Activated CD4-positive, alpha-beta memory T cell treated with anti-CD3 and anti-CD28 coated beads, Interleukin-2, amount 10 ng/mL, durations not matched to agents 7 days and 5 days (primary cell): ENCODE measurements around the gene UCK2. TPM values are rescaled to one million over a fixed set of nuclear protein-coding genes. Genes with fewer than 3 reads are reported as not detected.

Experiments used
- CTCF ChIA-PET: fragments of 350-600 bp; sonication (Branson Sonifier 250); formaldehyde crosslinking; loops from one replicate; lab custom pipeline; 2021; ENCODE audit warnings: antibody characterized with exemption, inconsistent platforms; lab: Charles Lee
- POLR2A ChIA-PET: fragments of 350-600 bp; sonication (Branson Sonifier 250); formaldehyde crosslinking; loops from one replicate; lab custom pipeline; 2021; ENCODE audit warnings: antibody characterized with exemption; lab: Charles Lee
- DNase-seq: peaks from one replicate; pipeline ENCODE4 v3.0.0-alpha.2; 2020
- H3K27ac Mint-ChIP-seq: one replicate; pipeline ENCODE4 v1.8.0; 2021; ENCODE audit warnings: mild to moderate bottlenecking, mixed read lengths
- H3K27me3 Mint-ChIP-seq: one replicate; pipeline ENCODE4 v1.8.0; 2021; ENCODE audit warnings: mixed read lengths
- H3K36me3 Mint-ChIP-seq: one replicate; pipeline ENCODE4 v1.8.0; 2021; ENCODE audit warnings: low read depth, mixed read lengths
- H3K4me1 Mint-ChIP-seq: one replicate; pipeline ENCODE4 v1.8.0; 2021; ENCODE audit warnings: mixed read lengths
- H3K4me3 Mint-ChIP-seq: one replicate; pipeline ENCODE4 v1.8.0; 2021; ENCODE audit warnings: mild to moderate bottlenecking, mixed read lengths
- H3K9me3 Mint-ChIP-seq: one replicate; pipeline ENCODE4 v1.8.0; 2021; ENCODE audit warnings: mixed read lengths
- total RNA-seq, 2 experiments: library from RNA; stranded (reverse); gene quantifications; one replicate each; pipeline ENCODE4 v1.2.3, GENCODE V29; 2021

The UCK2 gene
- total RNA-seq, 2 experiments from 2014 or later, result 32.1 to 34.4 TPM

- Mint-ChIP-seq H3K4me1 (peaks cover 4% of the 10 kb centered on the region), H3K9me3 (no peaks in the 10 kb centered on the region), H3K27me3 (no peaks in the 10 kb centered on the region), H3K4me3 (no peak overlapping the region), H3K36me3 (no peaks in the 10 kb centered on the region), H3K27ac (no peak overlapping the region)
- ChIA-PET POLR2A (interaction anchor here (1.0 to 1.3 kb wide), 2 partner anchors 147 to 316 kb away, joined by 4 to 5 read pairs; partner anchors contain the start of gene TMCO1), CTCF (interaction anchor here (0.9 to 6.0 kb wide), 5 partner anchors 8 to 324 kb away, joined by 3 to 85 read pairs (median 5); no protein-coding TSS in a partner anchor)
- no peak for DNase-seq
These were observed 88.5 kb downstream of the UCK2 start for GRCh38 chr1:165915932-165916348.

GRCh38 chr1:165917166-165917565 lies 89.8 kb downstream of the UCK2 start:
- H3K4me1 Mint-ChIP-seq, result peaks cover 4% of the 10 kb centered on the region
- DNase-seq, result no peak
- no peaks in the 10 kb centered on the region for H3K36me3 Mint-ChIP-seq
- no peaks in the 10 kb centered on the region for H3K27me3 Mint-ChIP-seq
- POLR2A ChIA-PET, result no interaction called here
- no peak overlapping the region for H3K4me3 Mint-ChIP-seq
- CTCF ChIA-PET, result no interaction called here
- no peaks in the 10 kb centered on the region for H3K9me3 Mint-ChIP-seq
- H3K27ac Mint-ChIP-seq, result no peak overlapping the region

GRCh38 chr1:165924117-165924516 lies 96.7 kb downstream of the UCK2 start:
- peaks cover 11% of the 10 kb centered on the region for H3K4me1 Mint-ChIP-seq
- peaks cover 11% of the 10 kb centered on the region for H3K27me3 Mint-ChIP-seq
- no peaks in the 10 kb centered on the region for H3K36me3 Mint-ChIP-seq
- H3K4me3 Mint-ChIP-seq, result no peak overlapping the region
- CTCF ChIA-PET, result interaction anchor here (0.6 to 3.3 kb wide), 30 partner anchors 9 to 566 kb away, joined by 3 to 27 read pairs (median 4); partner anchors contain the start of genes ALDH9A1 and TMCO1
- no peaks in the 10 kb centered on the region for H3K9me3 Mint-ChIP-seq
- no peak overlapping the region for H3K27ac Mint-ChIP-seq
- DNase-seq, result no peak
- POLR2A ChIA-PET, result no interaction called here

GRCh38 chr1:165925498-165926079 lies 98.2 kb downstream of the UCK2 start:
- no peaks in the 10 kb centered on the region for H3K9me3 Mint-ChIP-seq
- H3K36me3 Mint-ChIP-seq, result no peaks in the 10 kb centered on the region
- CTCF ChIA-PET, result interaction anchor here (1.1 to 3.3 kb wide), 11 partner anchors 8 to 558 kb away, joined by 3 to 27 read pairs (median 7); partner anchors contain the start of gene ALDH9A1
- POLR2A ChIA-PET, result no interaction called here
- no peak for DNase-seq
- peaks cover 11% of the 10 kb centered on the region for H3K27me3 Mint-ChIP-seq
- peaks cover 11% of the 10 kb centered on the region for H3K4me1 Mint-ChIP-seq
- no peak overlapping the region for H3K4me3 Mint-ChIP-seq
- H3K27ac Mint-ChIP-seq, result no peak overlapping the region

- ChIA-PET POLR2A (no interaction called here), CTCF (interaction anchor here (0.6 kb wide), 1 partner anchor 327 kb away, joined by 3 read pairs; no protein-coding TSS in a partner anchor)
- Mint-ChIP-seq H3K27me3 (peaks cover 11% of the 10 kb centered on the region), H3K9me3 (no peaks in the 10 kb centered on the region), H3K4me1 (peaks cover 11% of the 10 kb centered on the region), H3K4me3 (no peak overlapping the region), H3K36me3 (no peaks in the 10 kb centered on the region), H3K27ac (no peak overlapping the region)
- no peak for DNase-seq
These were observed 99.8 kb downstream of the UCK2 start for GRCh38 chr1:165927169-165927568.

GRCh38 chr1:165928075-165928731 lies 100.8 kb downstream of the UCK2 start:
- Mint-ChIP-seq H3K36me3 (no peaks in the 10 kb centered on the region), H3K9me3 (no peaks in the 10 kb centered on the region), H3K27ac (no peak overlapping the region), H3K4me1 (peaks cover 11% of the 10 kb centered on the region), H3K4me3 (no peak overlapping the region), H3K27me3 (peaks cover 5% of the 10 kb centered on the region)
- ChIA-PET CTCF (interaction anchor here (0.6 to 1.3 kb wide), 6 partner anchors 185 to 551 kb away, joined by 3 to 8 read pairs (median 4); no protein-coding TSS in a partner anchor), POLR2A (interaction anchor here (1.1 kb wide), 1 partner anchor 57 kb away, joined by 3 read pairs; no protein-coding TSS in a partner anchor)
- DNase-seq, result peak; percentile 68

- ChIA-PET CTCF (interaction anchor here (0.6 kb wide), 1 partner anchor 355 kb away, joined by 6 read pairs; no protein-coding TSS in a partner anchor), POLR2A (no interaction called here)
- Mint-ChIP-seq H3K27ac (no peak overlapping the region), H3K9me3 (no peaks in the 10 kb centered on the region), H3K27me3 (no peaks in the 10 kb centered on the region), H3K4me1 (peaks cover 11% of the 10 kb centered on the region), H3K36me3 (no peaks in the 10 kb centered on the region), H3K4me3 (no peak overlapping the region)
- no peak for DNase-seq
These were observed 103.5 kb downstream of the UCK2 start for GRCh38 chr1:165930961-165931360.

GRCh38 chr1:165933446-165934170 lies 106.2 kb downstream of the UCK2 start:
- Mint-ChIP-seq H3K27ac (no peak overlapping the region), H3K36me3 (no peaks in the 10 kb centered on the region), H3K9me3 (no peaks in the 10 kb centered on the region), H3K4me3 (no peak overlapping the region), H3K4me1 (no peaks in the 10 kb centered on the region), H3K27me3 (peaks cover 2% of the 10 kb centered on the region)
- POLR2A ChIA-PET, result no interaction called here
- no peak for DNase-seq
- CTCF ChIA-PET, result interaction anchor here (1.2 to 1.3 kb wide), 2 partner anchors 9 to 10 kb away, joined by 3 to 4 read pairs; no protein-coding TSS in a partner anchor

- no peak overlapping the region for H3K4me3 Mint-ChIP-seq
- no peak for DNase-seq
- H3K4me1 Mint-ChIP-seq, result no peaks in the 10 kb centered on the region
- H3K27me3 Mint-ChIP-seq, result peaks cover 2% of the 10 kb centered on the region
- ChIA-PET CTCF (no interaction called here), POLR2A (no interaction called here)
- no peaks in the 10 kb centered on the region for H3K9me3 Mint-ChIP-seq
- no peak overlapping the region for H3K27ac Mint-ChIP-seq
- no peaks in the 10 kb centered on the region for H3K36me3 Mint-ChIP-seq
These were observed 109.1 kb downstream of the UCK2 start for GRCh38 chr1:165936542-165936941.

GRCh38 chr1:165937829-165938228 lies 110.4 kb downstream of the UCK2 start:
- Mint-ChIP-seq H3K9me3 (no peaks in the 10 kb centered on the region), H3K36me3 (no peaks in the 10 kb centered on the region)
- CTCF ChIA-PET, result no interaction called here

GRCh38 chr1:165938844-165939243 lies 111.4 kb downstream of the UCK2 start:
- DNase-seq, result no peak
- H3K9me3 Mint-ChIP-seq, result no peaks in the 10 kb centered on the region
- H3K27ac Mint-ChIP-seq, result no peak overlapping the region
- H3K4me3 Mint-ChIP-seq, result no peak overlapping the region
- H3K4me1 Mint-ChIP-seq, result no peaks in the 10 kb centered on the region
- no peaks in the 10 kb centered on the region for H3K36me3 Mint-ChIP-seq
- H3K27me3 Mint-ChIP-seq, result peaks cover 6% of the 10 kb centered on the region
- ChIA-PET CTCF (no interaction called here), POLR2A (no interaction called here)

More at GRCh38 chr1:165937829-165938228, 110.4 kb downstream of the UCK2 start:
- Mint-ChIP-seq H3K4me1 (no peaks in the 10 kb centered on the region), H3K27me3 (peaks cover 6% of the 10 kb centered on the region), H3K4me3 (no peak overlapping the region), H3K27ac (no peak overlapping the region)
- POLR2A ChIA-PET, result no interaction called here
- DNase-seq, result no peak

GRCh38 chr1:165941531-165941930 lies 114.1 kb downstream of the UCK2 start:
- Mint-ChIP-seq H3K27me3 (peaks cover 10% of the 10 kb centered on the region), H3K4me3 (no peak overlapping the region), H3K27ac (no peak overlapping the region), H3K4me1 (no peaks in the 10 kb centered on the region), H3K36me3 (no peaks in the 10 kb centered on the region), H3K9me3 (no peaks in the 10 kb centered on the region)
- ChIA-PET POLR2A (no interaction called here), CTCF (no interaction called here)
- no peak for DNase-seq

GRCh38 chr1:165942062-165942461 lies 114.6 kb downstream of the UCK2 start:
- Mint-ChIP-seq H3K4me1 (no peaks in the 10 kb centered on the region), H3K27me3 (peaks cover 10% of the 10 kb centered on the region), H3K27ac (no peak overlapping the region), H3K9me3 (no peaks in the 10 kb centered on the region), H3K36me3 (no peaks in the 10 kb centered on the region), H3K4me3 (no peak overlapping the region)
- DNase-seq, result no peak
- CTCF ChIA-PET, result no interaction called here
- POLR2A ChIA-PET, result no interaction called here
